ENCODE results near the gene MTAP. TPM values are rescaled to one million over a fixed set of nuclear protein-coding genes. Genes with fewer than 3 reads are reported as not detected.

The MTAP gene
- total and polyA plus RNA-seq, 2 donors (not counting 1 experiment from before 2014, with no cell fraction given): 9.8 to 38.4 TPM

DNA sequence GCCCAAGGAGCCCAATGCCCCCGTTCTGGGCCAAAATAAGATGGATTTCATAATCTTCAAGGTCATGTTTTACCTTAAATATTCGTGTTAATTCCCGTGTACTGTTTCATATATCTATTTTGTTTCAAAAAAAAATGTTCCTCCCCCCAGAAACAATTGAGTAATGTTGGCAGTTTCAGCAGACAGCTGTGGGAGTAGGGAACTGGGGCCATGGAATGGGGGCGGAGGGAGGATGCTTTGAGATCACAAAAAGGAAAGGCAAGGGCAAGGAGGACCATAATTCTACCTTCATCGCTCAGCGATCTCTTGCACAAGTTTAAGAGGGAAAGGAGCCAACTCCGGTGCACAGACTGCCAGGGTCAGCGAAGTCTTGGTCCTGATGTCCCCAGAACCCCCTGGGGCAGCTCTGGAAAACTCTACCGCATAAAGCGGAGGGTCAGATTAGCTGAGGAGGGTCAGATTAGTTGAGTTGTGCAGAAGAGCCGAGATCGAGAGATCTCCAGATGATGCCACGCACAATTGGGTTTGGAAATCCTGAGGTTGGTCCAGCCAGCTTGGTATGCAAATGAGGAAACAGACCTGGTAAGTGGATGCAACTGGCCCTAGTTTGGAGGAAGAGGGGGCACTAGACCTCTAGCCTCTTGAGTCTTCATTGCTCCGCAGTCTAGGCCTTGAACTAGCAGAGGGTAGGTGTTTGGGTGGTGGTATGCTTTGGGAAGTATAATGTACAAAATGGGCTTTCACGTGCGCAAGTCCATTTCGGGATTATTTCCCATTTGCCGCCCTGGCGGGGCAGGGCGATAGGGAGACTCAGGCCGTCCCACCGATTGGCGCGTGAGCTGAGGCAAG, 167.7 kb downstream of the MTAP start:
- Histone ChIP-seq H4K20me1 (ENCODE audit: control insufficient read depth, insufficient read depth, low read length, poor library complexity, severe bottlenecking) (no peaks in the 10 kb centered on the region), H3K4me2 (replicated peaks; ENCODE audit: low read depth, low read length, poor library complexity, severe bottlenecking) (no peak overlapping the region), H3K9ac (ENCODE audit: low read length) (no peak overlapping the region), H3K4me1 (ENCODE audit: control insufficient read depth in 2 of 2, insufficient read depth in 2 of 2, low read length in 2 of 2) (peaks cover 28 to 46% of the 10 kb centered on the region in 2 donors), H3K4me3 (ENCODE audit: control extremely low read depth in 1 of 5, extremely low read depth in 1 of 5, insufficient read depth in 1 of 5, low read depth in 2 of 5, low read length in 4 of 5) (no peak overlapping the region), H3K27me3 (replicated peaks in 1 of 4; ENCODE audit: control extremely low read depth in 1 of 4, control insufficient read depth in 3 of 4, insufficient read depth in 4 of 4, low read length in 3 of 4) (peaks cover 3 to 97% (median 83%) of the 10 kb centered on the region in 4 experiments), H3K9me3 (ENCODE audit: control extremely low read depth in 1 of 3, control insufficient read depth in 2 of 3, insufficient read depth in 1 of 3, low read length in 2 of 3) (peaks cover 4 to 71% (median 40%) of the 10 kb centered on the region in 3 donors), H2AFZ (ENCODE audit: insufficient read depth, low read depth, low read length, poor library complexity, severe bottlenecking) (no peak overlapping the region), H3K36me3 (replicated peaks in 1 of 2; ENCODE audit: control extremely low read depth in 1 of 2, control insufficient read depth in 1 of 2, extremely low read depth in 1 of 2, insufficient read depth in 2 of 2, low read length in 1 of 2) (no peaks in the 10 kb centered on the region), H3K27ac (ENCODE audit: low read length in 2 of 2) (no peak overlapping the region), H3K79me2 (ENCODE audit: control insufficient read depth, insufficient read depth, low read length) (no peaks in the 10 kb centered on the region)
- 29% methylated on average over 20 of the region's 24 CpGs for WGBS (ENCODE audit: insufficient coverage)
- Mint-ChIP-seq H3K27me3 (peaks cover 87% of the 10 kb centered on the region), H3K4me1 (peaks cover 30% of the 10 kb centered on the region), H3K4me3 (no peak overlapping the region), H3K27ac (no peak overlapping the region), H3K9me3 (ENCODE audit: insufficient read depth) (peaks cover 7% of the 10 kb centered on the region)
- DNase-seq: peak; percentile 26
- no peak for ATAC-seq (ENCODE audit: low read depth)
- intact Hi-C loops (cut with micrococcal nuclease): no loop called here
- no peak for TF ChIP-seq EZH2 (IDR thresholded peaks at IDR 0.05; ENCODE audit: borderline replicate concordance, insufficient read depth, low read depth, low read length, poor library complexity, severe bottlenecking)
- TF ChIP-seq, protein P1, sequence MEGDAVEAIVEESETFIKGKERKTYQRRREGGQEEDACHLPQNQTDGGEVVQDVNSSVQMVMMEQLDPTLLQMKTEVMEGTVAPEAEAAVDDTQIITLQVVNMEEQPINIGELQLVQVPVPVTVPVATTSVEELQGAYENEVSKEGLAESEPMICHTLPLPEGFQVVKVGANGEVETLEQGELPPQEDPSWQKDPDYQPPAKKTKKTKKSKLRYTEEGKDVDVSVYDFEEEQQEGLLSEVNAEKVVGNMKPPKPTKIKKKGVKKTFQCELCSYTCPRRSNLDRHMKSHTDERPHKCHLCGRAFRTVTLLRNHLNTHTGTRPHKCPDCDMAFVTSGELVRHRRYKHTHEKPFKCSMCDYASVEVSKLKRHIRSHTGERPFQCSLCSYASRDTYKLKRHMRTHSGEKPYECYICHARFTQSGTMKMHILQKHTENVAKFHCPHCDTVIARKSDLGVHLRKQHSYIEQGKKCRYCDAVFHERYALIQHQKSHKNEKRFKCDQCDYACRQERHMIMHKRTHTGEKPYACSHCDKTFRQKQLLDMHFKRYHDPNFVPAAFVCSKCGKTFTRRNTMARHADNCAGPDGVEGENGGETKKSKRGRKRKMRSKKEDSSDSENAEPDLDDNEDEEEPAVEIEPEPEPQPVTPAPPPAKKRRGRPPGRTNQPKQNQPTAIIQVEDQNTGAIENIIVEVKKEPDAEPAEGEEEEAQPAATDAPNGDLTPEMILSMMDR (IDR thresholded peaks at IDR 0.05): no peak
- ChIA-PET POLR2A (no interaction called here), CTCF (interaction anchor here (1.2 to 5.4 kb wide), 4 partner anchors 13 to 157 kb away, joined by 4 to 43 read pairs (median 9); partner anchors contain the start of genes CDKN2A, CDKN2B and CDKN2B-AS1)

All from B cell (primary cell).